ENCODE data around the gene CTRL.
"Not testable (repeated sequence)": the region's sequence is repeated elsewhere in the genome, so short reads cannot be mapped to it uniquely, and the experiment has no call there.

Gene CTRL

DNA sequence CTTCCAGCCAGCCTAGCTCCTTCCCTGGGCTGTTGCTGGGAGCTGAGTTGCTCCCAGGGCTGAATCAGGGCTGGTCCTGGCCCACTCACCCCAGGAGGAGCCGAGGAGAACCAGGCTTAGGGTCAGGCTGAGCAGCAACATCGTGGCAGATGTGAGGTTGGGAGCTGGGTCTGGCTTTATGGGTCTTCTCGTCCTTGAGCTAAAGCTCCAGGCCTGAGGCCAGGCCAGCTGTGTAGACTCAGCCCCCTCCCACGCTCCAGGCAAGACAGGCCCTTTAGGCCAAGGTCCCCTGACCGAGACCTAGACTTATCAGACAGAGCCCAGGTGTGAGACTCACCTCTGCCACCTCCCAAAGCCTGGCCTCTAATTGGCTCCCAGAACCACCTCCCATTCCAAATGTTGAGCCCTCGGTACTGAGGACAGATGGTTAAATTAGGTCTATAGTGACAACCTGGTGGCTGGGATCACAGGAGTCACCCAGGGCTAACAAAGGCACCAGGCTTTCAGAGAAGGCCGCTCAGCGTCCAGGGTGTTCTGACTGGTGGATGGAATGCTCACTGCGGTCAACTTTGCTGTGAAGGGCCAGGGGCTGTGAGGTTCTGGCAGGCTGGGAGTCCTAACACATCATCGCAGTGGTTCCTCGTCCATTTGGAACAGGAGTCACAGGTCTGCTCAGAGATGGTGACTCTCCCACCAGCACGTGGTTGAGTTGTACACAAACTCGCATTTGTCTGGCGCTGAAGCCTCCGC lies at the start of gene CTRL:
Gene CTRL (minus strand): TSS at position 151 of the 750 bp plus-strand sequence. CDS start 10 bp downstream, at position 141.
- no peak for DNase-seq

DNA sequence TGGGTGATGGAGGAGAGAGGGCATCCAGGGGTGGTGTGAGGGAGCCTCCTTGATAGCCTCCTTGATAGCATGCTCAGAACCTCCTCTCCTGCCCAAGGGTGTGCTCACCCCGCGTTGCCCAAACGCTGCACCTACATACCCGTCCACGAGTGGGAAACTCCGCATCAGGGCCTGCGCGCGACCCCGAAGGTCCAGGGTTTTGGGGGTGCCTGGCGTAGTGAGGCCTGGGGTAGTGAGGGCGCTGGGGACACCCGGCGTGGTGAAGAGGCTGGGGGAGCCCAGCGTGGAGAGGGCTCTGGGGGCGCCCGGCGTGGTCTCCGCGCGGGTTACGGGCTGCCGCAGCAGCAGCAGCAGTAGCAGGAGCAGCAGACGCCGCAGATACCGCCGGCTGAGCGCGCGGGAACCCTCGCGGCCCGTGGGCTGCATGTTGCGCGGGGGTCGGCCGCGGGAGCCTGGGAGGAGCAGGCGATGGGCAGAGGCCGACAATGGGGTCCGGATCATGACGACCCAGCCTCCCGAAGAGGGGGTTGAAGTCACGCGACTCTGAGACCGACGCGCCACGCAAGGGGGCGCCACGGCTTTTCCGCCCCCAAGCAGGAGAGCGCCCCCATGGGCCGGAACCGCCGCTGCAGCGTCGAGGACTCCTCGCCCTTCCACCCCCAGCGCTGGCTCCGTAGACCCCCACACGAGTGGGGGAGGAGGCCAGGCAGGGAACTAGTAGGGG lies 48.5 kb upstream of the CTRL start, which contains the start of gene DPEP3:
Gene DPEP3 (minus strand): TSS at position 545 of the 724 bp plus-strand sequence. CDS start 119 bp downstream, at position 426.
- no peak for DNase-seq

DNA sequence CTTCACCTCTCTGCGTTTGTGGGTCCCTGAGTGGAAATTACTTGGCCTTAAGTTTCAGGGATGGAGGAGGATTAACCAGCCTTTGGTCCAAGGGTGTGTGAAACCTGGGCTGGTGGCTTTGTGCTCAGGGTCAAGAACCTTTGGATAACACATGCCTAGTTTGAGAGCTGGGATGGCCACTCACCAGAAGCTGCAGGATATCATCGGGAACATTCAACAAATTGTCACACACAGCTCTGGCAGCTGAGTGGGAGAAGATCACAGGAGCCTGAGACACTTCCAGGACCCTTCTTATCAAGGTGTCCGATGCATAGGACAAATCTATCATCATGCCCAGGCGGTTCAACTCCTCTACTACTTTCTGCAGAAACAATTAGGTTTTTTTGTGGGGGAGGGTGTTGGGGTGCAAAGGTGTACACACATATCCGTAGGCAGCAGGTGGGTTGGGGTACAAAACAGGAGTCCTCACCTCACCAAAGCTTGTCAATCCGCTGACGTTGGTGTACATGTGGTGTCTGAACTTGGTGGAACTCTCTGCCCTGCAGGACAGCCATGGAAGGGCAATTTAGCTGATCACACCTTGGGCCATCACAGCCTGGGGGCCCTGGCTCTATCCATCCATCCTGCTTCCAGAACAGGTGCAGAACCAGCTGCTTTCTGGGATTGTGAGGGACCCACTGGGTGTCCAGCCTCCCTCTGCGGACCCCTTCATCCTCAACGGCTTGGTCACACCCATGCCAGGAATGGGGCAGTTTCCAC lies 46.0 kb upstream of the CTRL start:
- no peak for DNase-seq

DNA sequence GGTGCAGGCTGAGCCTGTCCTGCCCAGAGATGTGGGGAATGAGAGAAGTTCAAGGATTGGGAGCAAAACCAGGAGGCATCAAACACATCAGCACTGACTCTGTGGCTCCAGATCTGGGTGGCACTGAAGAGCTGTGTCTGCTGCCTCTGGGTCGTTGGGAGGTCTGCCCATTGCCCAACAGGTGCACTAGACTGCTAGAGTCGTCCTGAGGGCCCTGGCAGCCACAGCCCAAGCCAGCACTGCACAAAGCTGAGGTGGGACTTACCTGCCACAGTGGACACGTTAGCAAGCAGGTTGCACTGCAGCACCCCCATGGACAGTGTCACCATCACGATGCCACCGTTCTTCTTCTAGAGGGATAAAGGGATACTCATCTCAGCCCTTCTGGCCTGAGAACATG lies 45.3 kb upstream of the CTRL start:
- no peak for DNase-seq

DNA sequence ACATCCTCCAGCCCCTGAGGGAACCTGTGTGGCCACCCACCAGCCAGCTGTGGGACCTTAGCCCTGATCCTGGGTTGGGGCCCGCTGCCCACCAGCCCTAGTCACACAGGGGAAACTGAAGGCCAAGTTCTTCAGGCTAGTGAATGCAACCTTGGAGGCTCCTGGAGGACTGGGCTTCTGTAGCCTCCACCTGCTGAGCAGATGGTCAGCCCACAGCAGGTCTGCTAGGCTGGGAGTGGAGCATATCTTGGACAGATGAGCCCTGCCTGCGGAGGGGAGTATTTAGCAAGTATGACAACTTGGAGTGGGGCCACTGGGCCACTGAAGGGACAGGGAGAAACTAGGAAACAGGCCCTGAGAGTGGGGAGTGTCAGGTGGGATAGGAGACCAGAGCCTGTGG lies 44.5 kb upstream of the CTRL start:
- no peak for DNase-seq

DNA sequence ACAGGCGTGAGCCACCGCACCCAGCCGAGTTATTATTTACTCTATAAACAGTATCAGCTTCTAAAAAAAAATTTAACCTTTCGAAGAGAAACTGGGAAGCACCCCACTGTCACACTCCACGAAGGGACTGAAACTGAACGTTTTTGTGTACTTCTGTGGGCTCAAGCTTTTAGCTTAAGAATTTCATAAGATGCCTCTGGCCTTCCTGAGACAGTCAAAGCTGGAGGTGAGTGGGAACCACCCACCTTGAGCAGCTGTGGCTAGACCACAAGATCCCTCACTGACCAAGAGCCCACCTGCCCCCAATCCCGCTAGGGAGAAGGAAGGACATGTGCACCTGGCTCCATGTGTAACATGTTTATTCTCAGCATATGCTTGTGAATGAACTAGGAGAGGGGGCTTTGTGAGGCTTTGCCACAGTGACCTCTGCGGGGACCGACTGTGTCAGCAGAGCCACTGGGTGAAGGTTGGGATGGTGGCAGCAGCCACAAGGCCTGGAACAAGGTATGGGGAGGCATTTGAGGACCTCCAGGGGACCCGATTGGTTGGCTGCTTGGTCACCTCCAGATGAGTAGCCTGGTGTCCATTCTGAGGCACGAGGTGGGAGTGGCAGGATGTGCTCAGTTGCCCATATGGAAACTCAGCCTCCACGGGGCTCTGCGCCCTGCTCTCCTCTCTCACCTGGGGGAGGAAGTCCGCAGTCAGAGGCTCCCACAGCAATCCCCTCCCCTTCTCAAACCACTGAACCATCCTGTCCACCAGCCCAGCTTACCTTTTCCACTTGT lies 43.9 kb upstream of the CTRL start:
- no peak for DNase-seq

DNA sequence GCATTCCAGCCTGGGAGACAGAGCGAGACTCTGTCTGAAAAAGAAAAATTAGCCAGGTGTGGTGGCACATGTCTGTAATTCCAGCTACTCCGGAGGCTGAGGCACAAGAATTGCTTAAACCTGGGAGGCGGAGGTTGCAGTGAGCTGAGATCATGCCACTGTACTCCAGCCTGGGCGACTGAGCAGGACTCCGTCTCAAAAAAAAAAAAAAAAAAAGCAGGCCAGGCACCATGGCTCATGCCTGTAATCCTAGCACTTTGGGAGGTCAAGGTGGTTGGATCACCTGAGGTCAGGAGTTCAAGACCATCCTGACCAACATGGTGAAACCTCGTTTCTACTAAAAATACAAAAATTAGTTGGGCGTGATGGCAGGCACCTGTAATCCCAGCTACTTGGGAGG lies 40.6 kb upstream of the CTRL start:
- DNase-seq: not testable (repeated sequence)

DNA sequence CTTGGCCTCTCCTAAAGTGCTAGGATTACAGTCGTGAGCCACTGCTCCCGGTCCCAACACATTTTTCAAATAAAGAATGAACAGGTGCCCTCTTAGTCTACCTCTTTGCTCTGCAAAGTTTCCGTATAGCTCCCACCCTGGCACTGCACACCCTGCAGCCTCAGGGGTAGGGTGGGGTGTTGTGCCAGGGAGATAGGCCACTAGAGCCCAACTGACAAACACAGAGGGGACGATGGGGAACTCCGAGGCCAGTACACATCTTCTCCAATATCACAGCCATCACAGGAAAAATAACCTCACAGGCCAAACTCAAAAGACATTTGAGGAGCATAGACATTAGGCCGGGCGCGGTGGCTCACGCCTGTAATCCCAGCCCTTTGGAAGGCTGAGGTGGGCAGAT lies 39.4 kb upstream of the CTRL start:
- no peak for DNase-seq

DNA sequence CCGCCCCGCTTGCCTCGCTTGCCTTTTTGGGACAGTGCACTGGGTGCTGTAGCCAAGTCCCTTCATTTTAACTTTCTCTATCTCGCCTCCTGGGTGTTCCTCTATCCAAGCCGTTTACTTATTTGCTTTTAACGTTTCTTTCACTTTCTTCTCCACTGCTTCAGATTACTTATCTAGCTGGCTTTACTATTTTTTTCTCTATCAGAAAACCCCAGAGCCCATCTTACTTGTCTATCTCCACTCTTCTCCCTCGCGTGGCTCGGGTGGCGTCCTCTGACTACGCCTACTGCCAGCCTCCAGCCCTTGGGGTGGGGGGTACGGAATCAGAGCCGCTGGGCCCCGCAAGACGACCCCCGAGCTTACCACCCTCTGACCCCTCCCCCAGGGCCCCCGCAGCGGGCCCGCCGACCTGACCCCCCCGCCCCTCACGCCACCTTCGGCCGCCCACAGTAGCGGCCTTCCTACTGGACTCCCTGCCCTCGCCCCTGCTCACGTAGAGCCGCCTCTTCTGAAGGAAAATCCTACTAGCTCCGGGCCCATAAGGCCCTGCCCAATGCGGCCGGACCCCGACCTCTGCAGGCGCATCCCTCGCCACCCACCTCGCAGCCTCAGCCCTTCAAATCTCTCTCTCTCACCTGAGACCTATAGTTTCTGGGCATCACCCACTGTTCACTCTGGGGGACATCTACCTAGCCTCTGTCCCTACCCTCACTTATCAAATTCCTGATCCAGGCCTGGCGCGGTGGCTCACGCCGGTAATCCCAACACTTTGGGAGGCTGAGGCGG lies 37.8 kb upstream of the CTRL start:
- DNase-seq: no peak

DNA sequence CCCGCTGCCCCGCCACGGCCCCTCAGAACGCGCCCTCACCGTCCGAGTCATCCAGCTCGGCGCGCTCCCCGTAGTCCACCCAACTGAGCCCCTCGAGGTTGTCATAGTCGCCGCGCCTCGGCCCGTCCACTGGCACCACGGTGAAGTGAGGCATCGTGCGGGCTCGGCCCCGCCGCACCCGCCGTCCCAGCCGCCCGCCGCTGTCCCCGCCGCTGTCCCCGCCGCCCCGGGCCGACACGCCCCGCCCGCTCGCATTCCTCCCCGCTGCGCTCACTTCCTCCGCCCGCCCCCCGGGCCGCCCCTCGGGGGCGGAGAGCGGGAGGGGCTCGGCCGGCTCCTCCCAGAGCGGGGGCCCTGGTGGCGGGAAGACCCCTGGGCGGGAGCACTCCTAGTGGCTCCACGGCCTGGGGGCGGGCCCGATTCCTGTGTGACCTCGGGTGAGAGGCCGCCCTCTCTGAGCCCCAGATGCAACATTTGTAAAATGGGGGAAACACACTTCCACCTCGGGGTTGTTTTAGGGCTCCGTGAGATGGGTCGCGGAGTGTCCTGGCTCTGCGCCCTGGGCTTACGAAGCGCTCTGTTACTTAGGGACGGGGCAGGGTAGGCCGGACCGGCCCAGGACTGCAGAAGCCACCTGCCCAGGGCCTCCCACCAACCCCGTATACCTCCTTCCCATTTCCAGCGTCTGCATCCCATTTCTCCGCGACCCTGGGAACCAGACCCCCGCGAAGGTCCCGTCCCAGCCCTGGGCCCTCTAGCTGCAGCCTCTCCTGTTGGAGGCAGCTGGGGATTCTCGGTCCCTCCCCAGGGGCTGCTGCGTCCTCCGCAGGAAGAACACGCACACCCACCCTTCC lies 37.0 kb upstream of the CTRL start, which contains the start of gene SLC12A4:
Gene SLC12A4 (minus strand): TSS at position 238 of the 854 bp plus-strand sequence. CDS start 84 bp downstream, at position 154.
- DNase-seq: peak; percentile 95

DNA sequence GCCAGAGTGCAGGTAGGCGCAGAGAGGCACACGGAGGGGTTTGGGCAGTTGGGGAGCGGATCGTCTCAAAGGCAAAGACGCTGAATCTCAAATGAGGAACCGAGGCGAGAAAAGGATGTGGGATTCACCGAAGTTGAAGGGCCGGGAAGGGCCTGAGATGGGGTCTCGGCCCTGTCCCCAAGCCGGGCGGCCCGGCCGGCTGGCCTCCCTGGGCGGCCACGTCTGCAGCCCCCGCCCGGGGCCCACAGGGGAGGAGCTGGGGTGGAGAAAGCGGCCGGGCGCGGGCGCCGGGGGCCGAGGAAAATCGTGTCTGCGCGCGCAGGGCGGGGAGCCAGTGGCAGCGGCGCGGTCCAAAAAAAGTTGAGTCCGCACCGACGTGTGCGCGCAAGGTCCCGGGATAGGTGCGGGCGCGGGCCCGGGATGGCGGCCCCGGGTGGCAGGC lies 36.3 kb upstream of the CTRL start:
- peak; percentile 71 for DNase-seq

DNA sequence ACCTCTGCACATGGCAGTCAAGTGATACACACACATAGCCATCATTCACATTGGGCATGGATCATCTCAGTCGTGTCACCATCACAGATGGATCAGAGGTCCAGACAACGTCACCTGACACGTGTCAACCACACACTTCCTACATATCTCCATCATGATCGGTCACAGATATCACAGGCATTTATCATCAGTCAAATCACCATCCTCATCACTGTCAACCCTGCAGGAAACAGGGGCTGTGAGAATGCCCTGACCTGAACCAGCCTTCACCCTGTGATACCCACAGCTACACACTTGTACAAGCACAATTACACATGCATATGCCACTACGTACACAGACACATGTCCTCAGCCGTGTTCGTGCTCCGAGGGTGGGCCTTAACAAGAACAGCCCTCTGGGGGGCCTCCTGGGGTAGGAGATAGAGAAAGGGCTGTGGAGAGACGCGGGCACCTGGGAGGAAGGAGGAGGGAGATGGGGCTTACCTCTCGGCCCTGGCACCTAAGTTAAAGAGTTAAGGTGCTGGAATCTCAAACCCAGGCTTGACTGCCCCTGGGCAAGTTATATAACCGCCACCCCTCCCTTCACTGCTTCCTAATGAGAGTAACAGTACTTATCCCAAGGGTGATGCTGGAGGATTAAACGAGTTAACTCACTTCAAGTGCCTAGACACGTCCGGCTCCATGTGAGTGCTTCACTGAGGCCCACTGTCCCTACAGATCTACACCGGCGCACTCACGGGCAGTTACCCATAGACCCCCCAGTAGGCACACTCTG lies 35.7 kb upstream of the CTRL start:
- no peak for DNase-seq

DNA sequence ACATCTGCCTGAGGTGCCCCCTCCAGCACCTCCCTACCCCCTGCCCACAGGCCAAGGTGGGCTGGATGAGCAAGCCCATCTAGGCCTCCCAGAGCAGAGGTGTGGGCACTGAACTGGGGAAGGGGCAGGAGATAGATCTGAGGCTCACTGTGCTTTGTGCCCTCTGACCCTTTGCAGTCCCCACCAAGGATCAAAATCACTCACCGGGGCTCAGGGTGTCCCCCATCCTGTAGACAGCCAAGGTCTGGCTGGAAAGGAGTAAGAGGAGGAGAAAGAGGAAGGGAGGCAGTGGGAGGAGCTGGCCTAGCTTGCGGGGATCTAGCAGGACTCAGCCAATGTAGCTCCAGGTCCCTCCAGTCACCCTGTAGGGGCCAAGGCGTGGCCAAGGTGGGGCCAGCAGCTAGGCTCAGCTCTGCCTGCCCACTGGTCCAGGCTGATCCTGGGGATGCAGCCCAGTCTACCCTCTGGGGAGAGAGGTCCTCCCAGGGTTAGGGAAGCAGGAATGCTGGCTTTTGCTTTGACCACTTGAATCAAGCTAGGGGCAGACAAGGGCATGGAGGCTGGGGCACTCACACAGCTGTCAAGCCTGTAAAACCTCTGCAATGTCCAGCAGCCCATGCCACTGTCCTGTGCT lies 35.0 kb upstream of the CTRL start:
- DNase-seq: no peak

DNA sequence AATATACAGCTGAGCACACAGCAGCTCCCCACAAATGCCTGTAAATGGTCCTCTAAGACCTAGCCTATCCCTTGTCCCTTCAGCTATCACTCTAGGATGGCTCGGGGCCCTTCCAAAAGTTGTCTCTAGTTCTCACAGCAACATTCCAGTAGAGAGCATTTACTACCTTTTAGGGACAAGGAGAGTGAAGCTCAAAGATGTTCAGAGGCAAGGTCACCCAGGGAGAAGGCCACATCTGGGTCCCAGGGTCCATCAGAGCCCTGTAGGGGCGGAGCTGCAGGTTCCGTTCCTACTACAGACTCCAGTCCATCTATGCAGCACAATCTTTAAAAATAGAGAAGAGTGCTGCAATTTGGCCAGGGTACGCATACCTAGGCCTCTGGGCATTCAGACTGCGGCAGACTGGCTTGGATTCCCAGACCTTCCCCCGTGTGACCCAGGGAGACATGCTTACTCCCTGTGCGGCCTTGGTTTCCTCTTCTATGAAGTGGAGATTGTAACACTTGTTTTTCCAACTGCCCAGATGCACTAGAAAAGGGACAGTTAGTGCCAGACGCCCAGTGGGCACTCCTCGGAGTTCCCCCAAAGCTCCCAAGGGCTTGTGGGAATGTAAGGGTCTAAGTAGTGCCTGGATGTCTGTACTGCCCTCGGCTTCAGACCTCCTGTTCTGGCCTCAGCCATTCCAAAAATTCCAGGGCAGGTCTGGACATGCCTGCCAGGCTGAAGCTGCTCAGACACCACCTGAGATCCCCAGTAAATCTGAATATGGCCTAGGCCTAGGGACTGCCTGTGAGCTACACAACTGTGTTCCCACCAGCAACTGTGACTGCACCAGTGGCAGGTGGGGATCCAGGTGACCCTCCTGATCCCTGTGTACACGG lies 34.2 kb upstream of the CTRL start:
- no peak for DNase-seq

DNA sequence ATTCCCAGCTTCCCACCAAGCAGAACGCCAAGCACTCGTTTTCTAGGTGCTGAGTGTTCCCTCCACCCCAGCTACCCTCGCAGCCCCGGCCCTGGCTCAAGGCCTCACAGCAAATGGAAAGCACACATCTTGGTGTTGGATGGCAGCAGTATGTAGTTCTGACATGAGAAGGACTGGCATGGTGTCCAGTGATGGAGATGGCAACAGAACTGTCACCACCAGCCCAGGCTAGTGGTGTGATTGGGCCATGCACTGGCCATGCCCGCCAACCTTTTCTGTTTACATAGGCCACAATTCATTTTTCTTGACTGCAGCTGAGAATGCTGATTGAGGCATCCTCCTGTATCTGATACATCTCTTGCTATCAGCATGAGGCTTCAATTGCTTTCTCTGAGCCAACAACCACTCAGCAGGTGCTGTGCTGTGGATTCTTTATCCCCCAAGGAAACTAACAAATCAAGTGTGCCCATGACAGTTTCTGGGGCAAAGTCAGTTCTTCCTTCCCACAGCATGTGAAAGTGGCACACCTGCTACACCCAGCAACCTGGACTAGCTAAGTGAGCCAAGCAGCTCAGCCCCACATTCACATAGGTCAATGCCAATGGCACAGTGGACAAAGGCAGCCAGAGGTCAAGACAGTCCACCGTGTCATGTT lies 32.9 kb upstream of the CTRL start:
- DNase-seq: no peak

DNA sequence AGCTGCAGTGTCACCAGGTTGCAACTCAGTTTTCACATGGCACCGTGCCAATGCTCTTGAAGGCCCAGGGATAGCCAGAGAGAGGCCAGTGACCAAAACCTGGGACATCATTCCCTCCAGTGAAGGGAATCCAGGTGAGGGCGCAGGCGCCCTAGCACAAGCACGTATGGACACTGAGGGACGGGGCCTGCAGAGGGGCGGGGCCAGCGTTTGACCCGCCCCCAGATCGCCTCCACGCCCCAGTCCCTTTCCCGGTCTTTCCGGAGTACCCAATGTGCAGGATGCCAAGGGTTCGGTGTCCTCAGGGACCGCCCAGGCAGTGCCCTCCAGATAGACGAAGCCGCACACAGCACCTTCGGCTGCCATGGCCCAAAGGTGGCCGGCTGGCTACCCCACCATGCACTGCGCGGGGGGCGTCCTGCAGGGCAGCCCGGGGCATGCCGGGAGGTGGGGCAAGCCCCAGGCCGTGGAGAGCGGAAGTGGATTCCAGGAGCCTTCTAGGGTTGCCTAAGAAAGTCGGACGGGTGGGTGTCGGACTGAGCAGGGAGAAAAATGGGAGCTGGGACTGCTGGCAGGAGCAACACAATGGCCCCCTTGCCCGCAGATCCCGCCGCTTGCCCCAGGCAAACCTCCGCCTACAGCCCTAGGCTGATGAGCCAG lies 32.1 kb upstream of the CTRL start:
- no peak for DNase-seq

DNA sequence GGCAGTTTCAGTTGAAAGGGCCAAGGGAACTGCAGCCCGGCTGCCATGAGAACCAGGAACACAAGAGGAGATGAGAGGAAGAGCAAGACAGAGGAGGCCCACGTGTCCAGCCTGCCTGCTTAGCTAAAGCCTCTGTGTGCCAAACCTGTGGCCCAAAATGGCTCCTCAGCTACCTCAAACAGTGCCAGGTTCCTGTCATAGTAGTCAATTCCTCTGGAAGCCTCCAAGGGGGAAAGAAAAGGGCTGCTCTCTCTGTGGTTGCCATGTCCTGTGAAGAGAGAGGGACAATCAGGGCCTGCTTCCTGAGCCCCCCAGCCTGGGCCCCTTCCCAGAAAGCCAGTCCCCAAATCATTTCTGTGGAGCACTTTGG lies 31.6 kb upstream of the CTRL start:
- no peak for DNase-seq
